Astrocyte of the cerebellum (primary cell): ENCODE results near the gene KCNC1.

Experiments
- DNase-seq: peaks from one replicate; pipeline ENCODE4 v3.0.0-alpha.2; 2011; ENCODE audit warnings: low read depth
- H3K4me3 ChIP-seq: 2 replicates; pipeline ENCODE4 v1.5.1; 2011; ENCODE audit warnings: mild to moderate bottlenecking, low read depth, low read length, moderate library complexity
- in situ Hi-C: cut with HindIII; loops from 2 replicates; pipeline ENCODE4 v1.10.0; 2017; ENCODE audit warnings: low sequenced_read_pairs
- TF ChIP-seq, protein P1 (sequence below): IDR thresholded peaks from 2 replicates; pipeline ENCODE4 v1.5.1; 2012; ENCODE audit warnings: low read length, low read depth, moderate library complexity, mild to moderate bottlenecking; ENCODE audit errors: missing control alignments

The KCNC1 gene

DNA sequence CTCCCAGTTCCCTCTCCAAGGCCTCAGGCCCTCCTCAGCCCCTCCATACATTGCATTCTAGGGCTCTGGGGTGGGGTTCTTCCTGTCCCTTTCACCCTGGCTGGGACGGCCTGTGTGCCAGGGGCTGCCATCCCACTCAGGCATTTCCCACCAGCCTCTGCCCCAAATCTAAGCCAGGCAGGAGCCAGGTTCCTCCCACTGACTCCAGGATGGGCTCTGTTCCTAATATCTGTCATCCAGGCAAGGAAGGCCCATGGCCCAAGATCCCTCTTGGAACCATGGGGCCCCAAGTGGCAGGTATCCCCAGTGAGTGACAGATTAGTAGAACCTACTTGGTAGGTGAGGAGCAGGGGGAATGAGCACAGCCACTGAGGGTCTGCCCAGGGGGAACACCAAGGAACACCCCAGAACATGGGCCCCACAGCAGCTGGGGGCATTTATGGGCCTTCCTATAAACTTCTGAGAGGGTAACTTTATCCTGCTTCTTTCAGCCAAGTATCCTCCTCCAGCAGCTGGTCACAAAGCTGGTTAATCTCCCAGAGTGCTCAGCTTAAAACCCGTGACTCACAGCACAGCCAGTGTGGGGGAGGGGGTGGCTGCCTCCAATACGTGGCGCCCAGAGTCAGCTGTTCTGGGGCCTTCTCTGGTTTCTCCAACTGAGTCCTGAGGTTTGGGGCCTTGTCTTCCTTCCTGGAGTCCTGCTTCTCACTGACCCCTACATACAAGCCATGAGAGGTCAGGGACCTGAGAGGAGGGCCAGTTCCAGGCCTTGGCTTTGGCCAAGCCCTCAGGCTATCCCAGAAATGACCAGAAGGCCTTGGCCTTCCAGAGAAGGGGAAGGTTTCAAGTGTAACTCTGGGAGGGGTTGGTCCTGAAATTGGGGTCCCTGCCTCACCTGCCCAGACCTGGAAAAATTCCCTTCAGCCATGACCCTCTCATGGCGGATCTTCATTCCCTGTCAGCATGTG is 35.1 kb upstream of the KCNC1 start:
- TF ChIP-seq, protein P1, sequence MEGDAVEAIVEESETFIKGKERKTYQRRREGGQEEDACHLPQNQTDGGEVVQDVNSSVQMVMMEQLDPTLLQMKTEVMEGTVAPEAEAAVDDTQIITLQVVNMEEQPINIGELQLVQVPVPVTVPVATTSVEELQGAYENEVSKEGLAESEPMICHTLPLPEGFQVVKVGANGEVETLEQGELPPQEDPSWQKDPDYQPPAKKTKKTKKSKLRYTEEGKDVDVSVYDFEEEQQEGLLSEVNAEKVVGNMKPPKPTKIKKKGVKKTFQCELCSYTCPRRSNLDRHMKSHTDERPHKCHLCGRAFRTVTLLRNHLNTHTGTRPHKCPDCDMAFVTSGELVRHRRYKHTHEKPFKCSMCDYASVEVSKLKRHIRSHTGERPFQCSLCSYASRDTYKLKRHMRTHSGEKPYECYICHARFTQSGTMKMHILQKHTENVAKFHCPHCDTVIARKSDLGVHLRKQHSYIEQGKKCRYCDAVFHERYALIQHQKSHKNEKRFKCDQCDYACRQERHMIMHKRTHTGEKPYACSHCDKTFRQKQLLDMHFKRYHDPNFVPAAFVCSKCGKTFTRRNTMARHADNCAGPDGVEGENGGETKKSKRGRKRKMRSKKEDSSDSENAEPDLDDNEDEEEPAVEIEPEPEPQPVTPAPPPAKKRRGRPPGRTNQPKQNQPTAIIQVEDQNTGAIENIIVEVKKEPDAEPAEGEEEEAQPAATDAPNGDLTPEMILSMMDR = no peak
- H3K4me3 ChIP-seq = no peak overlapping the region
- in situ Hi-C loops = no loop called here
- DNase-seq = no peak

DNA sequence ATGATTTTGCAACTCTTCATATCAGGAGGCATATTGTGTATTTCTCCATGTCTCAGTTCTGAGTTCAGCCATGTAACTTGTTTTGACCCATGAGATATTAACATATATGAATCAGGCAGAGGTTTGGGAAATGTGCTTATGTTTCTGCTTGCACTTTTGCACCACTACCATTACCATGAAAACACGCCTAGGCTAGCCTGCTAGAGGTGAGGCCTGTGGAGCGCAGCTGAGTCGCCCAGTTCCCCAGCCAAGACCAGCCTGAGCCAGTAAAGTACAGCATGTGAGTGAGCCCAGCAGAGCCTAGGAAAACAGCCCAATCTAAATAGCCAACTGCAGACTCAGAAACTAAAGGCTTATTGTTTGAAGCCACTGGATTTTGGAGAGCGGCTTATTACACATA is 33.6 kb upstream of the KCNC1 start:
- no peak for DNase-seq
- no peak overlapping the region for H3K4me3 ChIP-seq
- in situ Hi-C loops = no loop called here
- TF ChIP-seq, protein P1 = no peak

DNA sequence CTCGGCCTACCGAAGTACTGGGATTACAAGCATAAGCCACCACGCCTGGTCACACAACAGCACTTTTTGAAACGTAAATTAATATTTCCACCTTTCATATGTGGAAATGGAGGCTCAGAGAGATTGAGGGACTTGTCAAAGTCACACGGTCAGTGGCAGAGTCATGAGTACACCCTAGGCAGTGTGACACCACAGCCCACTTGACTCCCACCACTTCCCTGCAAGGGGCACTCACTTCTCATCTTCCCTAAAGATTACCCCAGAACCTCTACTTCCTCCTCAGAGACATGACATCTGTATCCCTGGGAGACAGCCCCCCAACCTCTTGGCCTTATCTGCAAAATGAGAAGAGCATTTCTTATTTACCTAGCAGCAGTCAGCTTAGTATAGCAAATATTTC is 31.7 kb upstream of the KCNC1 start:
- H3K4me3 ChIP-seq = no peak overlapping the region
- in situ Hi-C loops = no loop called here
- TF ChIP-seq, protein P1 = no peak
- no peak for DNase-seq

DNA sequence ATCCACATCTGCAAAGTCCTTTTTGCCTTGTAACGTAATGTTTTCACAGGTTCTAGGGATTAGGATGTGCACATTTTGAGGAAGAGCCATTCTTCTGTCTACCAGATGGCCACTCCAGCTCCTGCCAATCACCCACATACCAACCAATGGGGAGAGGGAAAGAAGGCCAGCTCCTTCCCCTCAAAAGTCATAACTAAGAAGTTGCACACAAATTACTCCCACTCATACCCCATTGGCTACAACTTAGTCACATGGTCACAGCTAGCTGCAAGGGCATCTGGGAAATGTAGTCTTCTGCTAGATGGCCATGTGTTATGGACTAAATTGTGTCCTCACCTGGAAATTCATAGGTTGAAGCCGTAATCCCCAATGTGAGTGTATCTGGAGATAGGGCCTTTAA is 30.6 kb upstream of the KCNC1 start:
- in situ Hi-C loops = no loop called here
- TF ChIP-seq, protein P1 = no peak
- DNase-seq = no peak

DNA sequence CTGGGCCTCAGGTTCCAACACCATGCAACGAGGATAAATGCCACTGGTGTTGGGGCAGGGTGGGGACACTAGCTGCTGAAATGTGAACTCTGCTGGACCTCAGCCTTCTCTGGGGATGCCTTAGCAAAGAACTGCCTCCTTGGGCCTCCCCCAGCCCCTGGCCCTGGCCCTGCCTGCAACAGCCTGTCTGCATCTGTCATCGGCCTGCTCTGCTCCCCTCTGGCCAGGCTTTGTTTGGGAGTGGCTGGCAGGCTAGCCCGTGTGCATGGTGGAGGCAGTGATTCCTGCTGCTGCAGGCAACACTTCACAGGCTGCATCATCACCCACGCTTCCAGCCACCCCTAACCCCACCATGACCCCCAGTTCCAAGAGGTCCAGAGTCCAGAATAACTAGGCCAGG is 26.8 kb upstream of the KCNC1 start:
- DNase-seq = no peak
- no peak overlapping the region for H3K4me3 ChIP-seq
- in situ Hi-C loops = no loop called here
- TF ChIP-seq, protein P1 = no peak

More for the DNA sequence above, 30.6 kb upstream of the KCNC1 start:
- H3K4me3 ChIP-seq = no peak overlapping the region

DNA sequence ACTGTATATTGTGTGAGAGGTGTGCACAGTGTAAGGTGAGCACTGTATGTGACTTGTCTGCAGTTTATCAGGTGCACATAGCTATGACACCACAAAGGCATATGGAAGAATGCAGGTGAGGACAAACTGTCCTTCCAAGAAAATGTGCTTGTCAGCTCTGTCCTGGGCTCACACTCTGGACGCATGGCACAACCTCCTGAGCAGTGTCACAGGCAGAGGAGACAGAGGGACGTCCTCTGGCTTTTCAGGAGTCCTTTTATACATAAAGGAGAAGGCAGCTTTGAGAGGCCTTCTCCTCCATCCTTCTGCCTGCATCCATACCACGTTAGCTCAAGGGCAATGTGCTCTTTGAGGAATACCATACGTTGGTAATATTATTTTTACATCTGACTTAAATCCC is 22.7 kb upstream of the KCNC1 start:
- in situ Hi-C loops = no loop called here
- H3K4me3 ChIP-seq = no peak overlapping the region
- TF ChIP-seq, protein P1 = no peak
- DNase-seq = no peak
